SK-N-SH treated with all-trans-retinoic acid at 6 μM for 48 hours (cell line): ENCODE results near the gene ZDHHC3.

Experiments used
- ARNTL ChIP-seq: fragments of 450-650 bp; formaldehyde crosslinking; IDR thresholded peaks from 2 replicates; pipeline ENCODE4 v1.5.0; 2020; ENCODE audit warnings: low read depth, mild to moderate bottlenecking, moderate library complexity, borderline replicate concordance
- BACH2 ChIP-seq: fragments of 250-450 bp; sonication (Bioruptor Pico); IDR thresholded peaks from 2 replicates; pipeline ENCODE4 v1.9.0; 2021; ENCODE audit warnings: mild to moderate bottlenecking, borderline replicate concordance
- CREB5 ChIP-seq: fragments of 250-450 bp; sonication (Bioruptor Pico); IDR thresholded peaks from 2 replicates; pipeline ENCODE4 v1.5.1; 2020; ENCODE audit warnings: low read depth, mild to moderate bottlenecking, moderate library complexity
- CSDC2 ChIP-seq: fragments of 250-450 bp; sonication (Bioruptor Pico); IDR thresholded peaks from 2 replicates; pipeline ENCODE4 v1.5.0; 2020; ENCODE audit warnings: mild to moderate bottlenecking, moderate library complexity
- ISL1 ChIP-seq: fragments of 250-450 bp; sonication (Bioruptor Pico); IDR thresholded peaks from 2 replicates; pipeline ENCODE4 v2.1.2; 2022; ENCODE audit warnings: mild to moderate bottlenecking, moderate library complexity
- POU6F1 ChIP-seq: fragments of 250-450 bp; sonication (Bioruptor Pico); IDR thresholded peaks from 2 replicates; pipeline ENCODE4 v1.8.0; 2021; ENCODE audit warnings: low read depth, mild to moderate bottlenecking, moderate library complexity, borderline replicate concordance
- SNAI2 ChIP-seq: fragments of 250-450 bp; sonication (Bioruptor Pico); IDR thresholded peaks from 2 replicates; pipeline ENCODE4 v1.5.0; 2020; ENCODE audit warnings: mild to moderate bottlenecking, moderate library complexity
- TCF4 ChIP-seq: fragments of 250-450 bp; sonication (Bioruptor Pico); IDR thresholded peaks from 2 replicates; pipeline ENCODE4 v1.8.0; 2021; ENCODE audit warnings: mild to moderate bottlenecking, moderate library complexity, borderline replicate concordance
- ZFP3 ChIP-seq: fragments of 250-450 bp; sonication (Bioruptor Pico); IDR thresholded peaks from 2 replicates; pipeline ENCODE4 v1.5.0; 2020; ENCODE audit warnings: mild to moderate bottlenecking, moderate library complexity
- ZNF8 ChIP-seq: fragments of 450-650 bp; formaldehyde crosslinking; IDR thresholded peaks from 2 replicates; pipeline ENCODE4 v1.5.0; 2020; ENCODE audit warnings: mild to moderate bottlenecking, moderate library complexity
- TF ChIP-seq, protein P1 (sequence below): fragments of 250-450 bp; sonication (Bioruptor Pico); IDR thresholded peaks from 2 replicates; pipeline ENCODE4 v1.8.0; 2020; ENCODE audit warnings: mild to moderate bottlenecking, moderate library complexity, borderline replicate concordance

GRCh38 chr3:44974416-44974815 lies 1.6 kb downstream of the ZDHHC3 start:
- no peak for TF ChIP-seq ARNTL (CRISPR knock-in tag)
- TF ChIP-seq ZNF8: no peak
- no peak for TF ChIP-seq SNAI2 (CRISPR knock-in tag)
- TF ChIP-seq CSDC2: no peak
- TF ChIP-seq POU6F1 (CRISPR knock-in tag): no peak
- TF ChIP-seq TCF4 (CRISPR knock-in tag): no peak
- TF ChIP-seq, protein P1, sequence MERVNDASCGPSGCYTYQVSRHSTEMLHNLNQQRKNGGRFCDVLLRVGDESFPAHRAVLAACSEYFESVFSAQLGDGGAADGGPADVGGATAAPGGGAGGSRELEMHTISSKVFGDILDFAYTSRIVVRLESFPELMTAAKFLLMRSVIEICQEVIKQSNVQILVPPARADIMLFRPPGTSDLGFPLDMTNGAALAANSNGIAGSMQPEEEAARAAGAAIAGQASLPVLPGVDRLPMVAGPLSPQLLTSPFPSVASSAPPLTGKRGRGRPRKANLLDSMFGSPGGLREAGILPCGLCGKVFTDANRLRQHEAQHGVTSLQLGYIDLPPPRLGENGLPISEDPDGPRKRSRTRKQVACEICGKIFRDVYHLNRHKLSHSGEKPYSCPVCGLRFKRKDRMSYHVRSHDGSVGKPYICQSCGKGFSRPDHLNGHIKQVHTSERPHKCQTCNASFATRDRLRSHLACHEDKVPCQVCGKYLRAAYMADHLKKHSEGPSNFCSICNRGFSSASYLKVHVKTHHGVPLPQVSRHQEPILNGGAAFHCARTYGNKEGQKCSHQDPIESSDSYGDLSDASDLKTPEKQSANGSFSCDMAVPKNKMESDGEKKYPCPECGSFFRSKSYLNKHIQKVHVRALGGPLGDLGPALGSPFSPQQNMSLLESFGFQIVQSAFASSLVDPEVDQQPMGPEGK (CRISPR knock-in tag): no peak
- no peak for TF ChIP-seq ZFP3 (CRISPR knock-in tag)
- no peak for TF ChIP-seq ISL1 (CRISPR knock-in tag)
- no peak for TF ChIP-seq CREB5 (CRISPR knock-in tag)
- TF ChIP-seq BACH2: no peak
